Thoracic aorta (tissue), 2 donors: ENCODE measurements around the gene THRSP. TPM values are rescaled to one million over a fixed set of nuclear protein-coding genes. Genes with fewer than 3 reads are reported as not detected.
"Not testable (repeated sequence)": the region's sequence is repeated elsewhere in the genome, so short reads cannot be mapped to it uniquely, and the experiment has no call there.

Experiments used
- ATAC-seq: fragments of 150-250 bp; one replicate; pipeline ENCODE4 v1.8.0; 2017; ENCODE audit warnings: low read depth; ENCODE audit not compliant: insufficient number of reproducible peaks, low FRiP score
- DNase-seq: peaks from one replicate; pipeline ENCODE4 v3.0.0-alpha.2; 2020; ENCODE audit warnings: low spot score
- H3K27ac ChIP-seq, 2 donors: fragments of 200-600 bp; sonication (generic); 1 replicate in 1 of 2; 2 replicates in 1 of 2; pipeline ENCODE4 v1.5.1; 2016; ENCODE audit warnings: mild to moderate bottlenecking in 2 of 2, moderate library complexity in 2 of 2
- H3K27me3 ChIP-seq: fragments of 200-600 bp; sonication (generic); replicated peaks from 2 replicates; pipeline ENCODE4 v1.6.0; 2016; ENCODE audit warnings: mild to moderate bottlenecking; ENCODE audit not compliant: insufficient read depth
- H3K36me3 ChIP-seq: fragments of 200-600 bp; sonication (generic); one replicate; pipeline ENCODE4 v1.5.1; 2016
- H3K4me1 ChIP-seq, 2 donors: fragments of 200-600 bp; sonication (generic); 1 replicate in 1 of 2; 2 replicates in 1 of 2; pipeline versions ENCODE4 v1.5.1 to v1.6.0; 2016; ENCODE audit warnings: low read depth in 2 of 2, mild to moderate bottlenecking in 1 of 2; ENCODE audit not compliant: control insufficient read depth in 1 of 2
- H3K4me3 ChIP-seq: fragments of 200-600 bp; sonication (generic); 2 replicates; pipeline ENCODE4 v1.5.1; 2016; ENCODE audit warnings: mild to moderate bottlenecking
- H3K9me3 ChIP-seq: fragments of 200-600 bp; sonication (generic); 2 replicates; pipeline ENCODE4 v1.5.1; 2016
- total RNA-seq, 2 donors: library from RNA; depleted of rRNA; stranded (reverse); fragments of >200 nt; gene quantifications; one replicate each; pipeline versions ENCODE4 v1.1.0 to v1.2.3, GENCODE V29; 2016
- TF ChIP-seq, protein P1 (sequence below): fragments of 200-600 bp; sonication (generic); IDR thresholded peaks from one replicate; pipeline ENCODE4 v1.5.1; 2019; ENCODE audit warnings: antibody characterized with exemption

Gene THRSP
- total RNA-seq, 2 donors from 2014 or later, result 0.56 TPM; not detected in 1

DNA sequence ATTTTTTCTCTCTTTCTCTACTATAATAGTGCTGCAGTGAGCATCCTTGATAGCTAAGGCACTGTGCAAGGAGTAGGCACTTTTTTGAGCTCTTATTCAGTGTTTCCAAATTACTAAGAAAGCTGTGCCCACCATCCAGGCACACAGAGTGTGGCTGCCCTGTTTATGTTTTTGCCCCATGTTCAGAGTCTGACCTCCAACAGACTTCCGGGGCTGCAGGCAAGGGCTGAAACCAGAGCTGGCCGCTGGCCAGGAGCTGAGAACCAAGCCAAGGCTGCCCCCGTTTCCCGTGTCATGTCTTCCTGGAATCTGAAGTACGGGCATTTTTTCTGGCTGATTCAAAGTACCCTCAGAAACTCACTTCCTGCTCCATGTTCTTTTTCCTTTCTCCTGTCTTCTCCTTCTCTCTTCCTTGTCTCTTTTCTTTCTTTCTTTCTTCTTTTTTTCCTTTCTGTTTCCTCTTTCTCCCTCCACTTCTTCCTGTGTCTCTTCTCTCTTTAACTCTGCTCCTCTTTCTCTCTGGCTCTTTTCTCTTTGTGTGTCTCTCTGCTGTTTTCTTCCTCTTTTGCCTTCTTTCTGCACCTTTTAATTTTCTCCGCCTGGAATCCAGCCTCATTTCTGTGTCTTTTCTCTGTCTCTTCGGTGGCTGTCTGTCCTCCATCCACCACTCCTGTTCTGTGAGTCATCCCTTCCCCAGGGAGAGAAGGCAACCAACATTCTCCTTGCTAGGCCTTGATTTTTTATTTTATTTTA is 23.6 kb upstream of the THRSP start:
- TF ChIP-seq, protein P1, sequence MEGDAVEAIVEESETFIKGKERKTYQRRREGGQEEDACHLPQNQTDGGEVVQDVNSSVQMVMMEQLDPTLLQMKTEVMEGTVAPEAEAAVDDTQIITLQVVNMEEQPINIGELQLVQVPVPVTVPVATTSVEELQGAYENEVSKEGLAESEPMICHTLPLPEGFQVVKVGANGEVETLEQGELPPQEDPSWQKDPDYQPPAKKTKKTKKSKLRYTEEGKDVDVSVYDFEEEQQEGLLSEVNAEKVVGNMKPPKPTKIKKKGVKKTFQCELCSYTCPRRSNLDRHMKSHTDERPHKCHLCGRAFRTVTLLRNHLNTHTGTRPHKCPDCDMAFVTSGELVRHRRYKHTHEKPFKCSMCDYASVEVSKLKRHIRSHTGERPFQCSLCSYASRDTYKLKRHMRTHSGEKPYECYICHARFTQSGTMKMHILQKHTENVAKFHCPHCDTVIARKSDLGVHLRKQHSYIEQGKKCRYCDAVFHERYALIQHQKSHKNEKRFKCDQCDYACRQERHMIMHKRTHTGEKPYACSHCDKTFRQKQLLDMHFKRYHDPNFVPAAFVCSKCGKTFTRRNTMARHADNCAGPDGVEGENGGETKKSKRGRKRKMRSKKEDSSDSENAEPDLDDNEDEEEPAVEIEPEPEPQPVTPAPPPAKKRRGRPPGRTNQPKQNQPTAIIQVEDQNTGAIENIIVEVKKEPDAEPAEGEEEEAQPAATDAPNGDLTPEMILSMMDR, result no peak
- ATAC-seq (peak; percentile 77), DNase-seq (peak; percentile 46)
- Histone ChIP-seq H3K4me3 (peak overlapping the region; percentile 59), H3K27me3 (no peaks in the 10 kb centered on the region), H3K9me3 (no peaks in the 10 kb centered on the region), H3K36me3 (no peaks in the 10 kb centered on the region), H3K27ac (peak overlapping the region; percentile 86 to 96), H3K4me1 (peaks cover 3 to 18% of the 10 kb centered on the region in 2 donors)

DNA sequence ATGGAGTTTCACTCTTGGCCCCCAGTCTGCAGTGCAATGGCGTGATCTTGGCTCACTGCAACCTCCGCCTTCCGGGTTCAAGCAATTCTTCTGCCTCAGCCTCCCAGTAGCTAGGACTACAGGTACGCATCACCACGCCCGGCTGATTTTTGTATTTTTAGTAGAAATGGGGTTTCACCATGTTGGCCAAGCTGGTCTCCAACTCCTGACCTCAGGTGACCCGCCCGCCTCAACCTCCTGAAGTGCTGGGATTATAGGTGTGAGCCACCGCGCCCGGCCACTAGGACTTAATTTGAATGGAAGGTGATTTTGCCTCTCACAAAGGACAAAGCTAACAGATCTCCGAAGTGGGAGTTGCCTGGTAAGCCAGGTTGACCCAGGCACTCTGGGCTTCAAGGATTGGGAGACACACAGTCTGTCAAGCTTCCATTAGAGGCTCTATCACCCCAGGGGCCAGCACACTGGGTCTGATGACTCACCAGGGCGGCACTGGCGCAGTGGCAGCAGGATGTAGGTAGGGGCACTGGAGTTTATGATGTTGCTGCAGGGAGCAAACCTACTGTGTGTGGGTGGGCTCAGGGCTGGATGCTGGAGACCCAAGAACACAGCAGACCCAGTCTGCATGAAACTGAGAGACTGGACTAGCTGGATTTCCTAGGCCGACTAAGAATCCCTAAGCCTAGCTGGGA is 22.8 kb upstream of the THRSP start:
- Histone ChIP-seq H3K4me3 (no peak overlapping the region), H3K9me3 (no peaks in the 10 kb centered on the region), H3K36me3 (no peaks in the 10 kb centered on the region), H3K27ac (peak overlapping the region; percentile 86 to 96), H3K27me3 (no peaks in the 10 kb centered on the region), H3K4me1 (peaks cover 7 to 23% of the 10 kb centered on the region in 2 donors)
- ATAC-seq (no peak), DNase-seq (no peak)
- TF ChIP-seq, protein P1, result no peak

DNA sequence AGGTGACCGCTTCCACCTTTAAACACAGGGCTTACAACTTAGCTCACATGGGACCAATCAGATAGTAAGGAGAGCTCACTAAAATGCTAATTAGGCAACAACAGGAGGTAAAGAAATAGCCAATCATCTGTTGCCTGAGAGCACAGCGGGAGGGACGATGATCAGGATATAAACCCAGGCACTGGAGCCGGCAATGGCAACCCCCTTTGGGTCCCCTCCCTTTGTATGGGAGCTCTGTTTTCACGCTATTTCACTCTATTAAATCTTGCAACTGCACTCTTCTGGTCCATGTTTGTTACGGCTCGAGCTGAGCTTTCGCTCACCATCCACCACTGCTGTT is 22.3 kb upstream of the THRSP start:
- Histone ChIP-seq H3K27ac (peak overlapping the region in 1 of 2 donors; percentile 86), H3K4me1 (peaks cover 8 to 24% of the 10 kb centered on the region in 2 donors)
- not testable (repeated sequence) for H3K36me3 ChIP-seq, ATAC-seq, H3K9me3 ChIP-seq, DNase-seq, H3K27me3 ChIP-seq, H3K4me3 ChIP-seq

DNA sequence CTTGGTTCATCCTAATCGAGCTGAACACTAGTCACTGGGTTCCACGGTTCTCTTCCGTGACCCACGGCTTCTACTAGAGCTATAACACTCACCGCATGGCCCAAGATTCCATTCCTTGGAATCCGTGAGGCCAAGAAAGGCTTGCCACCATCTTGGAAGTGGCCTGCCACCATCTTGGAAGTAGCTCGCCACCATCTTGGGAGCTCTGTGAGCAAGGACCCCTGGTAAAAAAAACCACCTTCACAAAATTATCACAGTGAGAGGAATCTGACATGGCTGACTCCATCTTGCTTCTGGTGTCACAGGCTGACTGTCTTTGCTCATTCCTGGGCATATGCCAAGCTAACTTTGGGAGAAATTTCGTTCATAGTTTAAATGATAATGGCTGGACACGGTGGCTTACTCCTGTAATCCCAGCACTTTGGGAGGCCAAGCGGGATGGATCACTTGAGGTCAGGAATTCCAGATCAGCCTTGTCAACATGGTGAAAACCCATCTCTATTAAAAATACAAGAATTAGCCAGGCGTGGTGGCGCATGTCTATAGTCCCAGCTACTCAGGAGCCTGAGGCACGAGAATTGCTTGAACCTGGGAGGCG is 21.7 kb upstream of the THRSP start:
- Histone ChIP-seq H3K36me3 (no peaks in the 10 kb centered on the region), H3K27me3 (no peaks in the 10 kb centered on the region), H3K27ac (no peak overlapping the region), H3K9me3 (no peaks in the 10 kb centered on the region), H3K4me1 (peaks cover 8 to 24% of the 10 kb centered on the region in 2 donors), H3K4me3 (no peak overlapping the region)
- DNase-seq, result no peak
- TF ChIP-seq, protein P1, result no peak
- no peak for ATAC-seq

DNA sequence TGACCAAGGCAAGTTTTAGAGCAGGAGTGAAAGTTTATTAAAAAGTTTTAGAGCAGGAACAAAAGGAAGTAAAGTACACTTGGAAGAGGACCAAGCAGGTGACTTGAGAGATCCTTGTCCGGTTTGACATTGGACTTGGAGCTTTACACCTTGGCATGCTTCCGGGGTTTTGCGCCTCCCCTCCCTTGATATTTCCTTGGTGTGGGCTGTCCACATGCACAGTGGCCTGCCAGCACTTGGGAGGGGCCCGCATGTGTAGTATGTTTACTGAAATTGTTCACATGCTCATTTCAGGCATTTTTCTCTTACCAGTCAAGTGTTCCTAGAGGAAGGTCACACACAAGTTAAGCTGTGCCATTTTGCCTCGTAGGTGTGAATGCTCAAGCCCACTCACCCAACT is 19.0 kb upstream of the THRSP start:
- H3K4me3 ChIP-seq, result no peak overlapping the region
- ATAC-seq (no peak), DNase-seq (no peak)
- H3K27me3 ChIP-seq, result no peaks in the 10 kb centered on the region
- no peak overlapping the region for H3K27ac ChIP-seq
- no peaks in the 10 kb centered on the region for H3K9me3 ChIP-seq
- TF ChIP-seq, protein P1, result no peak
- no peaks in the 10 kb centered on the region for H3K36me3 ChIP-seq
- H3K4me1 ChIP-seq, result peaks cover 8 to 20% of the 10 kb centered on the region in 2 donors
